Pancreas (tissue), 10 donors: ENCODE measurements around the gene IL1RAP. TPM values are rescaled to one million over a fixed set of nuclear protein-coding genes. Genes with fewer than 3 reads are reported as not detected.

ENCODE experiments used
- ATAC-seq, 4 donors: fragments of 200-7000 bp; cut with Tn5 transposase; one replicate each; pipeline versions ENCODE4 v1.8.0 to v1.9.1; 2020; ENCODE audit warnings: mild to moderate bottlenecking in 4 of 4, moderate library complexity in 4 of 4
- DNase-seq, 6 donors: peaks; one replicate each; pipeline ENCODE4 v3.0.0-alpha.2; 2020
- FAIRE-seq: peaks from 2 replicates; lab custom pipeline; 2012; peaks lifted over from hg19 to GRCh38; lab: Jason Lieb, UNC
- H3K27ac ChIP-seq, 4 donors: fragments of 200-600 bp; sonication (generic); 1 replicate in 3 of 4; 2 replicates in 1 of 4; pipeline versions ENCODE4 v1.5.0 to v1.8.0; 2020
- H3K27me3 ChIP-seq, 4 donors: fragments of 200-600 bp; one replicate each; pipeline ENCODE4 v1.8.0; 2021
- H3K36me3 ChIP-seq, 3 donors: fragments of 200-600 bp; sonication (generic) in 1 of 3; one replicate each; pipeline versions ENCODE4 v1.5.0 to v1.8.0; 2020 to 2021
- H3K4me1 ChIP-seq, 3 donors: fragments of 200-600 bp; one replicate each; pipeline ENCODE4 v1.8.0; 2021
- H3K4me3 ChIP-seq, 4 donors: fragments of 200-600 bp; sonication (generic) in 2 of 4; one replicate each; pipeline versions ENCODE4 v1.5.0 to v1.8.0; 2020 to 2021
- H3K9me3 ChIP-seq, 4 donors: fragments of 200-600 bp; one replicate each; pipeline ENCODE4 v1.8.0; 2021
- WGBS, 2 donors: extraction: QIAGEN DNeasy Blood & Tissue Kit; methylation state at CpG; one replicate each; pipeline ENCODE4 v1.1.7; 2013; 5-methylcytosine and 5-hydroxymethylcytosine counted together
- intact Hi-C, 3 donors: fragments of 100-400 bp; cut with DNase I; formaldehyde crosslinking; loops; one replicate each; pipeline versions ENCODE4 v1.11.1 to v1.14.2; 2022
- polyA plus RNA-seq, 2 donors: library from polyadenylated mRNA; stranded (reverse); fragments of 200-250 nt; gene quantifications; one replicate each; pipeline ENCODE4 v1.2.3, GENCODE V29; 2013
- total RNA-seq, 6 donors: library from RNA; stranded (reverse); fragmentation: NEBNext Ultra II Directional in 4 of 6; extraction: Animal tissue kit (Norgen Biotek cat#: 25700) in 4 of 6; gene quantifications; one replicate each; pipeline versions ENCODE4 v1.2.1 to v1.2.4, GENCODE V29; 2021 to 2023
- TF ChIP-seq, protein P1 (sequence below), 4 donors: fragments of 200-600 bp; sonication (generic) in 3 of 4; IDR thresholded peaks; one replicate each; pipeline versions ENCODE4 v1.5.0 to v1.8.0; 2021; ENCODE audit warnings: antibody characterized with exemption in 4 of 4
- donor health status: healthy with polysubstance abuse.
- donor health status: DM: no; HTN: no; CAD: no; lungs with moderate emphysema.
- donor health status: DM: no; HTN: no; CAD: no.
- donor health status: control.
- donor health status: control.
- donor health status: Bipolar disorder and iron deficiency.
- donor health status: DM: yes; HTN: yes; CAD: no.
- donor health status: DM: no; HTN: no; CAD: no.
- donor health status: DM: no; HTN: no; CAD: no.
- donor health status: DM: yes; HTN: yes; CAD: no.

IL1RAP gene
- total and polyA plus RNA-seq, 8 donors: 0.49 to 9.3 (median 3.4) TPM

DNA sequence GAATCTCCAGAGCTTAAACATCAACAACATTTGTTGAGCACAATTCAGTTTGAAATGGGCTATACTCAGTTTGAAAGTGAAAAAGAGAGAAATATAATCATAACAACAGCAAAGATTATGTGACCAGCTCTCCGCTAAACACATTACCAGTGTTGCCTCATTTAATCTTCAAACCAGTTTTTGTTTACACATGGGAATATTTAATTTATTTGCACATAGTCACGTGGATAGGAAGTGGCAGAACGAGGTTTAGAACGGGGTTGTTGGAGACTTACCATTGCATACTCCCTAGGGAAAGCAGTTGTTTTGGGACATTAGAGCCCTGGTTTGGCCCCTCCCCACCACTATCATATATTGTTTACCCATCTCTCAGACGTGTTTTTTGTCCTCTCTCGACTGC is 77.2 kb downstream of the IL1RAP start:
- Histone ChIP-seq H3K4me3 (no peak overlapping the region), H3K36me3 (no peaks in the 10 kb centered on the region), H3K4me1 (peaks cover 5 to 16% (median 14%) of the 10 kb centered on the region in 3 donors), H3K9me3 (no peaks in the 10 kb centered on the region), H3K27ac (no peak overlapping the region), H3K27me3 (no peaks in the 10 kb centered on the region)
- ATAC-seq (peak; percentile 40 to 79 (median 56)), FAIRE-seq (no peak), DNase-seq (no peak)
- WGBS, 2 donors: 5 to 14% methylated on average over 6 of the region's 6 CpGs
- intact Hi-C loops: no loop called here
- TF ChIP-seq, protein P1, sequence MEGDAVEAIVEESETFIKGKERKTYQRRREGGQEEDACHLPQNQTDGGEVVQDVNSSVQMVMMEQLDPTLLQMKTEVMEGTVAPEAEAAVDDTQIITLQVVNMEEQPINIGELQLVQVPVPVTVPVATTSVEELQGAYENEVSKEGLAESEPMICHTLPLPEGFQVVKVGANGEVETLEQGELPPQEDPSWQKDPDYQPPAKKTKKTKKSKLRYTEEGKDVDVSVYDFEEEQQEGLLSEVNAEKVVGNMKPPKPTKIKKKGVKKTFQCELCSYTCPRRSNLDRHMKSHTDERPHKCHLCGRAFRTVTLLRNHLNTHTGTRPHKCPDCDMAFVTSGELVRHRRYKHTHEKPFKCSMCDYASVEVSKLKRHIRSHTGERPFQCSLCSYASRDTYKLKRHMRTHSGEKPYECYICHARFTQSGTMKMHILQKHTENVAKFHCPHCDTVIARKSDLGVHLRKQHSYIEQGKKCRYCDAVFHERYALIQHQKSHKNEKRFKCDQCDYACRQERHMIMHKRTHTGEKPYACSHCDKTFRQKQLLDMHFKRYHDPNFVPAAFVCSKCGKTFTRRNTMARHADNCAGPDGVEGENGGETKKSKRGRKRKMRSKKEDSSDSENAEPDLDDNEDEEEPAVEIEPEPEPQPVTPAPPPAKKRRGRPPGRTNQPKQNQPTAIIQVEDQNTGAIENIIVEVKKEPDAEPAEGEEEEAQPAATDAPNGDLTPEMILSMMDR (IDR thresholded peaks at IDR 0.05): no peak

DNA sequence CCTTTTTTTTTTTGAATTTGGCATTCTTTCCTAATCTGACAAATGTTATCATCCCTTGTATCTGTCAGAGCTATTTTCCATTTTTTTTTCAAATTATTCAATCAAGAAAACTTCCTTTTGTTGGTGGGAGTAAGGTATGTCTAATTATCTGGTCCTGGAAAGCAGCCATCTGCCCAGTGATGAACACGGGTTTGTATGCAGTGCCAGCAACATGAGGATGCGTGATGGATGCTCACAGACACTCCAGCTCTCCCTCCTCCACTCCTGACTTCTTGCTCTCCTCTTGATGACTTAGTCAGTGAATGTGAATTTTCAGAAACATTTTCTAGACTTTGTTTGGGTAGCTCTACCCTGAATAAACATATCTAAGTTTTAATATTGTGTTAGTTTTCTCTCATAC is 79.2 kb downstream of the IL1RAP start:
- peaks cover 5 to 24% (median 21%) of the 10 kb centered on the region in 3 donors for H3K4me1 ChIP-seq
- no peaks in the 10 kb centered on the region for H3K9me3 ChIP-seq
- H3K4me3 ChIP-seq: no peak overlapping the region
- no peak for ATAC-seq
- TF ChIP-seq, protein P1 (IDR thresholded peaks at IDR 0.05): no peak
- FAIRE-seq: no peak
- WGBS, 2 donors: 88 to 89% methylated on average over 2 of the region's 2 CpGs
- H3K27me3 ChIP-seq: no peaks in the 10 kb centered on the region
- no peaks in the 10 kb centered on the region for H3K36me3 ChIP-seq
- intact Hi-C loops: no loop called here
- DNase-seq: no peak
- no peak overlapping the region for H3K27ac ChIP-seq

DNA sequence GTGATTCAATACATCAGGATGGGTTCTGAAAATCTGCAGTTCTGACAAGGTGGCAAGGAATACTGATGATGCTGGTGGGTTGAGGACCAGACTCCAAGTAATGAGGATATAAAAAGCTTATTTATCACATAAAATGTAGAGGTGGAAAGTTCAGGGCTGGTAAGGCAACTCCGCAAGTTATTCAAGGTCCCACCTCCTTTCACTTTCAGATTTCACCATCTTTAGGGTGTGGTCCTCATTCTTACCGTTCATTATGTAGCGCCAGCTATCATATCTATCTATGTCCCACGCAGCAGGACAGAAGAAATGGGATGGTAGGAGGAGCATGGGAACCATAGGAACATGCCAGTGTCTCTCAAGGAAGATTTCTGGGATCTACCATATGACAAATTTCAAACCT is 80.3 kb downstream of the IL1RAP start:
- Histone ChIP-seq H3K9me3 (no peaks in the 10 kb centered on the region), H3K27ac (no peak overlapping the region), H3K4me1 (peaks cover 5 to 24% (median 21%) of the 10 kb centered on the region in 3 donors), H3K27me3 (no peaks in the 10 kb centered on the region), H3K36me3 (no peaks in the 10 kb centered on the region), H3K4me3 (no peak overlapping the region)
- intact Hi-C loops: no loop called here
- no peak for DNase-seq
- TF ChIP-seq, protein P1 (IDR thresholded peaks at IDR 0.05): no peak
- 67 to 95% methylated on average over 4 of the region's 4 CpGs for WGBS, 2 donors
- no peak for FAIRE-seq
- ATAC-seq: no peak

DNA sequence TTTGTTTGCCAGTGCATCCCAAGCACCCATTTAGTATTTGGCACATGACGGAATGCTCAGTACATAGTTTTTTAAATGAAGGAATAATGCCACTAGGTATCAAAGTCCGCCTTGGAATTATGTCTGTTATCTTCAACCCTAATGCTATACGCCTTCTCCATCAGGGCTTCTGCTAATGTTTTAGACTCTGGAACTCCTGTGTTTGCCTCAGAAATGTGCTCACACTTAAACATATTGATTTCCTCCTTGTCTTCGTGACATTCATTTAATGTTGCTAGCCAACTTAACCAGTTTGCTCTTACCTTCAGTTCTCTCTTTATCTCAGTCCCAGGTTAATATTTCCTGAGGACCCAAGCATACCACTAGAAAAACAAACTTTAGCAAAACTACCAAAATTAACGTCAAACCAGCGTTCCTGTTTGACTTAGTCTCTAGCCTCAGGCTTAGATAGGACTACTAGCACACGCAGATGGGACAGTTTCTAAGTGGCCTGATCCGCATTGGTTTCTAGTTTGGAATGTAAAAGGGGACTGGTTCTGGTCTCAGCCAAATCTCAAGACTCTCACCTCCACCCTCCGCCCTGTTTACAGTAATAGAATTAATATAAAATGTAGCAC is 81.4 kb downstream of the IL1RAP start:
- TF ChIP-seq, protein P1 (IDR thresholded peaks at IDR 0.05): no peak
- Histone ChIP-seq H3K27me3 (no peaks in the 10 kb centered on the region), H3K4me1 (peaks cover 5 to 29% (median 24%) of the 10 kb centered on the region in 3 donors), H3K4me3 (peak overlapping the region in 2 of 4 donors; percentile 1 to 3), H3K27ac (peak overlapping the region in 2 of 4 donors; percentile 44 to 59), H3K36me3 (peaks cover 0 to 3% (median 0%) of the 10 kb centered on the region in 3 donors), H3K9me3 (no peaks in the 10 kb centered on the region)
- peak; percentile 49 to 66 (median 60) for ATAC-seq
- no peak for FAIRE-seq
- WGBS, 2 donors: 17% methylated on average over 9 of the region's 9 CpGs
- DNase-seq: no peak
- intact Hi-C loops: no loop called here

DNA sequence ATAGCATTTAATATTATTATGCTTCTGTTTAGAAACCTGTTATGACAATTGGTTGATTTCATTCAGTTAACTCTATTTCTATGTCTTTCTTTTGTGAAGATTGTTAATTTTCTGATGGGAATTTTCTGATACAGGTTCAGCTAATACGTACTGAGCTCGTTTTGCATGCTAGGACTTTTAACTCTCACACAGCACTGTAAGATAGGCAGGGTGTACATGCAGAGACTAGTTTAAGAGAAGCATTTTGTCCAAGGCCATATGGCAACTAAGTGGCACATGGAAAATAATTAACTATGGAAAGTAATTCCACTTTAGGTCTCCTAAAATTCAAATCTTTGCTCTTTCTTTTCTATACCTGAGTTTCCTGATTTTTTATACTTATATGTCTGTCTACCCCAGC is 81.9 kb downstream of the IL1RAP start:
- no peaks in the 10 kb centered on the region for H3K9me3 ChIP-seq
- WGBS, 2 donors: 14 to 15% methylated on average over 2 of the region's 2 CpGs
- no peak for FAIRE-seq
- peak in 3 of 4 donors; percentile 43 to 57 (median 49) for ATAC-seq
- intact Hi-C loops: no loop called here
- TF ChIP-seq, protein P1 (IDR thresholded peaks at IDR 0.05): no peak
- H3K27me3 ChIP-seq: no peaks in the 10 kb centered on the region
- H3K4me1 ChIP-seq: peaks cover 5 to 29% (median 22%) of the 10 kb centered on the region in 3 donors
- H3K27ac ChIP-seq: peak overlapping the region in 2 of 4 donors; percentile 44 to 59
- DNase-seq: no peak
- peaks cover 0 to 3% (median 0%) of the 10 kb centered on the region in 3 donors for H3K36me3 ChIP-seq
- peak overlapping the region in 1 of 4 donors; percentile 3 for H3K4me3 ChIP-seq
